ENCODE measurements around the gene QPRT.
"Not testable (repeated sequence)": the region's sequence is repeated elsewhere in the genome, so short reads cannot be mapped to it uniquely, and the experiment has no call there.

QPRT gene

DNA sequence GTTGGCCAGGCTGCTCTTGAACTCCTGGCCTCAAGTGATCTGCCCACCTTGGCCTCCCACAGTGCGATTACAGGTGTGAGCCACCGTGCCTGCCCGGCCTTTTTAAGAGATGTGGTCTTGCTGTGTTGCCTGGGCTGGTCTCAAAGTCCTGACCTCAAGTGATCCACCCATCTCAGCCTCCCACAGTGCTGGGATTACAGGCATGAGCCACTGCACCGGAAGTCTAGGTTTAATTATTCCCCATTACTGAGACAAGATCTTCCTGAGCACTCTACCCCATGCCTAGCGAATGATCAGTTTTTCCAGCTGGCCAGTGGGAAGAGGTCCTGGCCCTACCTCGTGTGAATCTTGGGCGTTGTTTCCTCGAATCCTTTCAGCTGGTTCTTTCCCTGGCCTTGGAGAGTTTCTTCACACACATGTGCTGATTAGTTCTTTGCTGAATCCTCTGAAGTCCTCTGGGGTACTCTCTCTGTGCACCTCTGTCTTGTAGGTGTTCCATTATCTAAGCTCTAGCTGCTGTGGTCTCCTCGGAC, 47.9 kb downstream of the QPRT start:
- H3K9me3 ChIP-seq, result no peaks in the 10 kb centered on the region
- H3K36me3 ChIP-seq (replicated peaks), result no peaks in the 10 kb centered on the region
- in situ Hi-C loops (cut with MboI; ENCODE audit: low sequenced_read_pairs), result no loop called here
- peaks cover 6% of the 10 kb centered on the region; the same call in 1 of the 2 replicates for H3K4me1 ChIP-seq
- no peak for DNase-seq (ENCODE audit: low spot score in 2 of 2)
- H3K4me3 ChIP-seq, result no peak overlapping the region
- H3K27me3 ChIP-seq (ENCODE audit: low read depth), result no peaks in the 10 kb centered on the region

DNA sequence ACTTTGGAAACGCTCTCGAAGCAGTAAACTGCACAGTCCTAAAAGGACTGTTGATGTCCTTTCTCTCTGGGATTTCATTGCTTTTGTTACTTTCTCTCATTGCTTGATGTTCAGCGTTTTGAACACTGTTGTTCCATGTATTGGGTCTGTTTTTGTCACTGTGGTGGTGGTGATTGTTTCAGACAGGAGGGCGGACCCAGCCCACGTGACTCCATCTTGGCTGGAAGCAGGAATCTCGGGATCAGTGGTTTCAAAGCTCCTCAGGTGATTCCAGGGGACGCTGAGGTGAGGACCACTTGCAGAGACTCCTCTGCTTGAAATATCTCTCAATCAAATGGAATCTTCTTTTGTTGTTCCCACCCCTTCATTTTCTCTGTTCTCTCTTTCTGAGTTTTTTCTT, 48.5 kb downstream of the QPRT start:
- H3K4me3 ChIP-seq, result no peak overlapping the region
- no peaks in the 10 kb centered on the region for H3K36me3 ChIP-seq (replicated peaks)
- no peaks in the 10 kb centered on the region for H3K9me3 ChIP-seq
- peaks cover 6% of the 10 kb centered on the region; the same call in 1 of the 2 replicates for H3K4me1 ChIP-seq
- in situ Hi-C loops (cut with MboI; ENCODE audit: low sequenced_read_pairs), result no loop called here
- H3K27me3 ChIP-seq (ENCODE audit: low read depth), result no peaks in the 10 kb centered on the region
- no peak for DNase-seq (ENCODE audit: low spot score in 2 of 2)

DNA sequence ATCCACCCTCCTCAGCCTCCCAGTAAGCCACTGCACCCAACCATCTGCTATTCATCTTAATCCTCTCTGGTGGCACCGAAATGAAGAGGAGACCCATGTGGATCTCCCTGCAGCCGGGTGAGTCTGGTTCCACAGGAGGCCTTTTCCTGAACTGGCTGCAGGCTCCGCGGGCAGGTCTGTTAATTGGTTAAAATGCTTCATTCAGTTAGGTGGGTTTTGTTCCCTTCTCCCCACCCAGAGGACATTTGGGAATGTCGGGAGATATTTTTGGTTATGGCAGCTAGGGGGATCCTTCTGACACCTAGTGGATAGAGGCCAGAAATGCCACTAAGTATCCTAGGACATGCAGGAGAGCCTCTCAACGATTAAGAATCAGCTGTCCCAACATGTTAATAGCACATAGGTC, 50.1 kb downstream of the QPRT start:
- no peaks in the 10 kb centered on the region for H3K27me3 ChIP-seq (ENCODE audit: low read depth)
- in situ Hi-C loops (cut with MboI; ENCODE audit: low sequenced_read_pairs), result no loop called here
- peak; percentile 60 to 74 for DNase-seq (ENCODE audit: low spot score in 2 of 2)

DNA sequence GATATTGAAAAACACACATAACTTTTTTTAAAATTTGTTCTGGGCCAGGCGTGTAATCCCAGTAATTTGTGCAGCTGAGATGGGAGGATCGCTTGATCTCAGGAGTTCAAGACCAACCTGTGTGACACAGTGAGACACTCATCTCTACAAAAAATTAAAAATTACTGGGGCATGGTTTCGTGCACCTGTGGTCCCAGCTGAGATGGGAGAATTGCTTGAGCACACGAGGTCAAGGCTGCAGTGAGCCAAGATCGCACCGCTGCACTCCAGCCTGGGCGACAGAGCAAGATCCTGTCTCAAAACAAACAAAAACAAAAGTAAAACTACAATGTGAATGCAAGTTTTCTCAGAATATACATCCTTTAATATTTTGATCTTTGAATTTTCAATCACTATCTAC, 51.7 kb downstream of the QPRT start:
- Histone ChIP-seq H3K27me3 (ENCODE audit: low read depth) (no peaks in the 10 kb centered on the region), H3K9me3 (no peaks in the 10 kb centered on the region), H3K4me1 (peaks cover 6% of the 10 kb centered on the region; the same call in 1 of the 2 replicates), H3K4me3 (no peak overlapping the region), H3K36me3 (replicated peaks) (no peaks in the 10 kb centered on the region)
- in situ Hi-C loops (cut with MboI; ENCODE audit: low sequenced_read_pairs), result no loop called here
- no peak for DNase-seq (ENCODE audit: low spot score in 2 of 2)

More for the DNA sequence above, 50.1 kb downstream of the QPRT start:
- Histone ChIP-seq H3K4me1 (peaks cover 6% of the 10 kb centered on the region; the same call in 1 of the 2 replicates), H3K9me3 (no peaks in the 10 kb centered on the region), H3K36me3 (replicated peaks) (no peaks in the 10 kb centered on the region), H3K4me3 (no peak overlapping the region)

GRCh38 chr16:29731768-29732601, 53.0 kb downstream of the QPRT start:
- H3K4me3 ChIP-seq; H3K27me3 ChIP-seq (ENCODE audit: low read depth); H3K36me3 ChIP-seq (replicated peaks); DNase-seq (ENCODE audit: low spot score in 2 of 2); in situ Hi-C loops (cut with MboI; ENCODE audit: low sequenced_read_pairs); H3K9me3 ChIP-seq; H3K4me1 ChIP-seq: not testable (repeated sequence)

GRCh38 chr16:29734786-29735185, 55.8 kb downstream of the QPRT start:
- in situ Hi-C loops (cut with MboI; ENCODE audit: low sequenced_read_pairs), result no loop called here
- Histone ChIP-seq H3K27me3 (ENCODE audit: low read depth) (no peaks in the 10 kb centered on the region), H3K9me3 (no peaks in the 10 kb centered on the region), H3K4me3 (no peak overlapping the region), H3K36me3 (replicated peaks) (no peaks in the 10 kb centered on the region), H3K4me1 (no peaks in the 10 kb centered on the region)
- no peak for DNase-seq (ENCODE audit: low spot score in 2 of 2)

DNA sequence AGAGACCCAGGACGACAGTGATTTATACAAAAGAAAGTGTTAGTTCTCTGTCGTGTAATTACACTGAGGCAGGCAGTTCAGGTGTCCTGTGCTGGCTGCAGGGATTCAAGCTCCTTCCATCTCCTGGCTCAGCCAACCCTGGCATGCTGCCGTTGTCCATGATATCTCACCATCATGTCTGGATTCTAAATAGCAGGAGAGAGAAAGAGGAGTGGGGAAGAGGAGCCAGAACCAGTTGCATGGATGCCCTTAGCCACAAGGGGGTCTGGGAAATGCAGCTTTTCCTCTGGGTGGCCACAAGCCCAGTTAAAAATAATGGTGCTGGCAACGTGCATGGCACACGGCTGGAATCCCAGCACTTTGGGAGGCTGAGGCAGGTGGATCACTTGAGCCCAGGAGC, 57.1 kb downstream of the QPRT start:
- no peak overlapping the region for H3K4me3 ChIP-seq
- H3K9me3 ChIP-seq, result no peaks in the 10 kb centered on the region
- H3K4me1 ChIP-seq, result no peaks in the 10 kb centered on the region
- no peak for DNase-seq (ENCODE audit: low spot score in 2 of 2)
- H3K36me3 ChIP-seq (replicated peaks), result no peaks in the 10 kb centered on the region
- in situ Hi-C loops (cut with MboI; ENCODE audit: low sequenced_read_pairs), result no loop called here
- no peaks in the 10 kb centered on the region for H3K27me3 ChIP-seq (ENCODE audit: low read depth)

DNA sequence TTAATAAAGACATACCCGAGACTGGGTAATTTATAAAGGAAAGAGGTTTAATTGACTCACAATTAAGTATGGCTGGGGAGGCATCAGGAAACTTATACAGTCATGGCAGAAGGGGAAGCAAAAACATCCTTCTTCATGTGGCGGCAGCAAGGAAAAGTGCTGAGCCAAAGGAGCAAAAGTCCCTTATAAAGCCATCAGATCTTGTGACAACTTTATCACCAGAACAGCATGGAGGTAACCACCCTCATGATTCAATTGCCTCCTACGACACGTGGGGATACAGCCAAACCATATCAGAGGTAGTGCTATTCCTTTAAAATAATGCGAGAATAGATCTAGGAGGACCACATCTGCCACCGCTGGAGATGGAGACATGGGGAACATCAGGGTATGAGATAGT, 57.8 kb downstream of the QPRT start:
- H3K9me3 ChIP-seq, result no peaks in the 10 kb centered on the region
- H3K27me3 ChIP-seq (ENCODE audit: low read depth), result no peaks in the 10 kb centered on the region
- no peaks in the 10 kb centered on the region for H3K4me1 ChIP-seq
- H3K36me3 ChIP-seq (replicated peaks), result no peaks in the 10 kb centered on the region
- no peak for DNase-seq (ENCODE audit: low spot score in 2 of 2)
- in situ Hi-C loops (cut with MboI; ENCODE audit: low sequenced_read_pairs), result no loop called here
- no peak overlapping the region for H3K4me3 ChIP-seq

GRCh38 chr16:29737713-29738112, 58.7 kb downstream of the QPRT start:
- in situ Hi-C loops (cut with MboI; ENCODE audit: low sequenced_read_pairs), result no loop called here
- Histone ChIP-seq H3K4me1 (no peaks in the 10 kb centered on the region), H3K9me3 (no peaks in the 10 kb centered on the region), H3K36me3 (replicated peaks) (no peaks in the 10 kb centered on the region), H3K4me3 (no peak overlapping the region), H3K27me3 (ENCODE audit: low read depth) (no peaks in the 10 kb centered on the region)
- no peak for DNase-seq (ENCODE audit: low spot score in 2 of 2)

DNA sequence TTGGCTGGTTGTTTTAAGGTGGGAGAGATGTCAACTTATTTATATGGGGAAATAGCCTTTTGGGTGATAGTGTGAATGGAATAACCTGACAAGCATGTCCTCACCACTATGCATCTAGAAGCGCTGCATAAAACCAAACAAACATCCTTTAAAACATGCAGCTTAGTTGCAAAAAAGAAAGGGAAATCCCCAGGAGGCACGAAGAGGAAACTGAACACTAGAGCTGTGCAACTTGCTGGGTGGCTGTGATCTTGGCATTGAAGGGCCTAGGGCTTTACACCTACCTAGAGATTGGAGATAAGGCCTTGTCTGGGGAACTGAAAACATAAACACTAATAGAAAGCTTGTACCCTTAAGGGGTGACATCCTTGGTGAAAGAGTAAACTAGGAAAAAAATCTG, 59.5 kb downstream of the QPRT start:
- Histone ChIP-seq H3K36me3 (replicated peaks) (no peaks in the 10 kb centered on the region), H3K4me1 (no peaks in the 10 kb centered on the region), H3K4me3 (no peak overlapping the region), H3K27me3 (ENCODE audit: low read depth) (no peaks in the 10 kb centered on the region), H3K9me3 (no peaks in the 10 kb centered on the region)
- in situ Hi-C loops (cut with MboI; ENCODE audit: low sequenced_read_pairs), result no loop called here
- no peak for DNase-seq (ENCODE audit: low spot score in 2 of 2)

- H3K4me3 ChIP-seq; in situ Hi-C loops (cut with MboI; ENCODE audit: low sequenced_read_pairs); H3K9me3 ChIP-seq; H3K27me3 ChIP-seq (ENCODE audit: low read depth); DNase-seq (ENCODE audit: low spot score in 2 of 2); H3K36me3 ChIP-seq (replicated peaks); H3K4me1 ChIP-seq: not testable (repeated sequence)
Observed at GRCh38 chr16:29739927-29740629, 61.1 kb downstream of the QPRT start.

- in situ Hi-C loops (cut with MboI; ENCODE audit: low sequenced_read_pairs); H3K27me3 ChIP-seq (ENCODE audit: low read depth); H3K9me3 ChIP-seq; DNase-seq (ENCODE audit: low spot score in 2 of 2); H3K4me3 ChIP-seq; H3K4me1 ChIP-seq; H3K36me3 ChIP-seq (replicated peaks): not testable (repeated sequence)
Observed at GRCh38 chr16:29740630-29741015, 61.6 kb downstream of the QPRT start.

DNA sequence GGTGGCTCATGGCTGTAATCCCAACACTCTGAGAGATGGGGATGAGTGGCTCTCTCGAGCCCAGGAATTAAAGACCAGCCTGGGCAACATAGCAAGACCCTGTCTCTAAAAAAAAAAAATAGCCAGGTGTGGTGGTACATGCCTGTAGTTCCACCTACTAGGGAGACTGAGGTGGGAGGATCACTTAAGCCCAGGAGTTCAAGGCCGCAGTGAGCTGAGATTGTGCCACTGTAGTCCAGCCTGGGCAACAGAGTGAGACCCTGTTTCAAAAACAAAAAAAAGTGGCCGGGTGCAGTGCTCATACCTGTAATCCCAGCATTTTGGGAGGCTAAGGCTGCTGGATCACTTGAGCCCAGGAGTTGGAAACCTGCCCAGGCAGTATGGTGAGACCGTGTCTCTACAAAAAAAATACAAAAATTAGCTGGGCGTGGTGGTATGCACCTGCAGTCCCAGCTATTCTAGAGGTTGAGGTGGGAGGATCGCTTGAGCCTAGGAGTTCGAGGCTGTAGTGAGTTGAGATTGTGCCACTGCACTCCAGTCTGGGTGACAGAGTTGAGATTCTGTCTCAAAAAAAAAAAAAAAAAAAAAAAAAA, 63.8 kb downstream of the QPRT start:
- in situ Hi-C loops (cut with MboI; ENCODE audit: low sequenced_read_pairs), result no loop called here
- Histone ChIP-seq H3K4me1 (no peaks in the 10 kb centered on the region), H3K9me3 (no peaks in the 10 kb centered on the region), H3K4me3 (no peak overlapping the region), H3K27me3 (ENCODE audit: low read depth) (no peaks in the 10 kb centered on the region), H3K36me3 (replicated peaks) (no peaks in the 10 kb centered on the region)
- DNase-seq (ENCODE audit: low spot score in 2 of 2), result no peak

- in situ Hi-C loops (cut with MboI; ENCODE audit: low sequenced_read_pairs), result no loop called here
- no peak for DNase-seq (ENCODE audit: low spot score in 2 of 2)
- no peaks in the 10 kb centered on the region for H3K36me3 ChIP-seq (replicated peaks)
- H3K4me1 ChIP-seq, result no peaks in the 10 kb centered on the region
- H3K27me3 ChIP-seq (ENCODE audit: low read depth), result no peaks in the 10 kb centered on the region
- H3K9me3 ChIP-seq, result no peaks in the 10 kb centered on the region
- no peak overlapping the region for H3K4me3 ChIP-seq
Observed at GRCh38 chr16:29743475-29743826, 64.5 kb downstream of the QPRT start.
